Keratinocyte (primary cell): ENCODE results near the gene SPAG16. TPM values are rescaled to one million over a fixed set of nuclear protein-coding genes. Genes with fewer than 3 reads are reported as not detected.
"Not testable (repeated sequence)": the region's sequence is repeated elsewhere in the genome, so short reads cannot be mapped to it uniquely, and the experiment has no call there.

ENCODE experiments used
- DNase-seq: peaks from one replicate; pipeline ENCODE4 v3.0.0-alpha.2; 2011; ENCODE audit warnings: low read depth, missing footprints, low spot score
- FAIRE-seq: peaks from 2 replicates; lab custom pipeline; 2011; peaks lifted over from hg19 to GRCh38; lab: Jason Lieb, UNC
- H2AFZ ChIP-seq: 2 replicates; pipeline ENCODE4 v1.6.0; 2012; ENCODE audit warnings: low read length, control low read depth, inconsistent platforms; ENCODE audit not compliant: control insufficient read depth
- H3K27ac ChIP-seq: 2 replicates; pipeline ENCODE4 v1.5.1; 2011; ENCODE audit warnings: low read length; ENCODE audit not compliant: control insufficient read depth, insufficient read depth
- H3K27me3 ChIP-seq: 3 replicates; pipeline ENCODE4 v1.6.0; 2011; ENCODE audit warnings: low read length; ENCODE audit not compliant: control insufficient read depth, insufficient read depth; ENCODE audit errors: extremely low read depth
- H3K36me3 ChIP-seq, 2 experiments: 2 replicates in 1 of 2; 3 replicates in 1 of 2; pipeline ENCODE4 v1.5.1; 2011; ENCODE audit warnings: low read length in 2 of 2, mild to moderate bottlenecking in 1 of 2; ENCODE audit not compliant: control insufficient read depth in 2 of 2, insufficient read depth in 2 of 2; ENCODE audit errors: extremely low read depth in 1 of 2
- H3K4me1 ChIP-seq: 3 replicates; pipeline ENCODE4 v1.5.1; 2011; ENCODE audit warnings: low read length; ENCODE audit not compliant: control insufficient read depth, insufficient read depth; ENCODE audit errors: extremely low read depth
- H3K4me2 ChIP-seq: 3 replicates; pipeline ENCODE4 v1.6.0; 2011; ENCODE audit warnings: low read depth, low read length; ENCODE audit not compliant: control insufficient read depth, insufficient read depth; ENCODE audit errors: extremely low read depth
- H3K4me3 ChIP-seq, 3 experiments: fragments of 200-600 bp in 1 of 3; sonication (generic) in 1 of 3; 2 replicates in 2 of 3; 3 replicates in 1 of 3; pipeline ENCODE4 v1.5.1; 2011 to 2016; ENCODE audit warnings: low read length in 3 of 3, mild to moderate bottlenecking in 3 of 3, control low read depth in 2 of 3, inconsistent platforms in 1 of 3, low read depth in 1 of 3, mixed read lengths in 1 of 3, mixed run types in 1 of 3, moderate library complexity in 1 of 3; ENCODE audit not compliant: control insufficient read depth in 2 of 3, insufficient read depth in 2 of 3; ENCODE audit errors: extremely low read depth in 1 of 3
- H3K79me2 ChIP-seq: 2 replicates; pipeline ENCODE4 v1.6.0; 2012; ENCODE audit warnings: low read length; ENCODE audit not compliant: control insufficient read depth, insufficient read depth
- H3K9ac ChIP-seq: 3 replicates; pipeline ENCODE4 v1.6.0; 2011; ENCODE audit warnings: low read length; ENCODE audit not compliant: control insufficient read depth, insufficient read depth; ENCODE audit errors: extremely low read depth
- H3K9me1 ChIP-seq: 3 replicates; pipeline ENCODE4 v1.6.0; 2011; ENCODE audit warnings: low read length; ENCODE audit not compliant: control insufficient read depth, insufficient read depth; ENCODE audit errors: extremely low read depth
- H3K9me3 ChIP-seq: 2 replicates; pipeline ENCODE4 v1.5.1; 2012; ENCODE audit warnings: low read depth, low read length; ENCODE audit not compliant: control insufficient read depth
- H4K20me1 ChIP-seq: 3 replicates; pipeline ENCODE4 v1.6.0; 2011; ENCODE audit warnings: low read length; ENCODE audit not compliant: control insufficient read depth, insufficient read depth; ENCODE audit errors: extremely low read depth
- EZH2 ChIP-seq: IDR thresholded peaks from one replicate; pipeline ENCODE4 v1.6.1; 2012; ENCODE audit warnings: inconsistent platforms, mild to moderate bottlenecking, low read length, moderate library complexity
- dilution Hi-C: fragments of 300-500 bp; cut with MboI; formaldehyde crosslinking; loops from one replicate; pipeline ENCODE4 v1.7.0; 2020; ENCODE audit warnings: low sequenced_read_pairs; ENCODE audit not compliant: extremely low pct_ligation_motif_present
- polyA plus RNA-seq, 5 experiments: library from polyadenylated mRNA; depleted of rRNA in 3 of 5; stranded (reverse) in 3 of 5; stranded (forward) in 1 of 5; unstranded in 1 of 5; fragments of >200 nt; gene quantifications; 1 replicate in 1 of 5; 2 replicates in 3 of 5; 3 replicates in 1 of 5; pipeline versions ENCODE4 v1.2.1 to v1.2.3, GENCODE V29; 2011 to 2012; ENCODE audit warnings: missing spikeins in 2 of 5, low read depth in 1 of 5, low replicate concordance in 1 of 5
- TF ChIP-seq, protein P1 (sequence below), 3 experiments: IDR thresholded peaks in 1 of 3; conservative IDR thresholded peaks in 1 of 3; optimal IDR thresholded peaks in 1 of 3; 2 replicates in 2 of 3; 3 replicates in 1 of 3; pipeline versions ENCODE3 to v1.5.1; 2011; ENCODE audit warnings: low read length in 3 of 3, mild to moderate bottlenecking in 3 of 3, moderate library complexity in 2 of 3, control low read depth in 1 of 3, inconsistent platforms in 1 of 3; ENCODE audit not compliant: insufficient read depth in 2 of 3; ENCODE audit errors: extremely low read depth in 1 of 3

Gene SPAG16
- polyA plus RNA-seq, 1 donor (not counting 4 experiments of a cell fraction or from before 2014, with no cell fraction given) = 19.6 TPM

DNA sequence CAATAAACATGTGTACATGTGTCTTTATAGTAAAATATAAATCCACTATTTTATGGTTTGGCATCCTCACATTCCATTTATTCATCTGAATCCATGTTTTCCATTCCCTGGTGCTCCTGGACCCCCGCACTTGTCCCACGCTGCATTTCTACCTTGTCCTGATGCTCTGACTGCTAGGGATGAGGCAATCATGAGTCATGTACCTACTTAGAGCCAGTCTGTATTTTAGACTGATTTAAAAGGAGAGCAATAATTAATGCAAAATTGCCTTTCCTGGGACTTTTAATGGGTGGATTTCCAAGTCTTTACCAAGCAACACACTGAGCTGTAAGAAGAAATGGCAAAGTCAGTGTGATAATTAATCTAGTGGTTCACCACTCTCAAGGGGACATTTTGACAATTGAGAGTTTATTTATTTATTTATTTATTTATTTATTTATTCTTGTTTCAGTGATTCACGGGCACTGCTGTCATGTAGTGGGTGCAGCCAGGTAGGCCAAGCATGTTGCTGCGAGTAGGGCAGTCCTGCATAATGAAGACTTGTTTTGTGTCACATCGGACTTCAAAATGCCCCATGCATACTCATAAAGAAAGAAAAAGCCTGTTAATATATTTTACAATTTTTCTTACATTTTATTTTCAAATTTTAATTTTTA lies 707.3 kb downstream of the SPAG16 start:
- H3K4me3 ChIP-seq = no peak overlapping the region
- H3K36me3 ChIP-seq = no peaks in the 10 kb centered on the region
- H3K9me3 ChIP-seq = no peaks in the 10 kb centered on the region
- dilution Hi-C loops = no loop called here
- H3K4me2 ChIP-seq = no peak overlapping the region
- FAIRE-seq = no peak
- H4K20me1 ChIP-seq = no peaks in the 10 kb centered on the region
- no peak for DNase-seq
- H3K4me1 ChIP-seq = peaks cover 17% of the 10 kb centered on the region
- no peaks in the 10 kb centered on the region for H3K9me1 ChIP-seq
- H3K9ac ChIP-seq = no peak overlapping the region
- no peak overlapping the region for H2AFZ ChIP-seq
- H3K27me3 ChIP-seq = no peaks in the 10 kb centered on the region
- no peaks in the 10 kb centered on the region for H3K79me2 ChIP-seq
- H3K27ac ChIP-seq = no peak overlapping the region
- TF ChIP-seq, protein P1, sequence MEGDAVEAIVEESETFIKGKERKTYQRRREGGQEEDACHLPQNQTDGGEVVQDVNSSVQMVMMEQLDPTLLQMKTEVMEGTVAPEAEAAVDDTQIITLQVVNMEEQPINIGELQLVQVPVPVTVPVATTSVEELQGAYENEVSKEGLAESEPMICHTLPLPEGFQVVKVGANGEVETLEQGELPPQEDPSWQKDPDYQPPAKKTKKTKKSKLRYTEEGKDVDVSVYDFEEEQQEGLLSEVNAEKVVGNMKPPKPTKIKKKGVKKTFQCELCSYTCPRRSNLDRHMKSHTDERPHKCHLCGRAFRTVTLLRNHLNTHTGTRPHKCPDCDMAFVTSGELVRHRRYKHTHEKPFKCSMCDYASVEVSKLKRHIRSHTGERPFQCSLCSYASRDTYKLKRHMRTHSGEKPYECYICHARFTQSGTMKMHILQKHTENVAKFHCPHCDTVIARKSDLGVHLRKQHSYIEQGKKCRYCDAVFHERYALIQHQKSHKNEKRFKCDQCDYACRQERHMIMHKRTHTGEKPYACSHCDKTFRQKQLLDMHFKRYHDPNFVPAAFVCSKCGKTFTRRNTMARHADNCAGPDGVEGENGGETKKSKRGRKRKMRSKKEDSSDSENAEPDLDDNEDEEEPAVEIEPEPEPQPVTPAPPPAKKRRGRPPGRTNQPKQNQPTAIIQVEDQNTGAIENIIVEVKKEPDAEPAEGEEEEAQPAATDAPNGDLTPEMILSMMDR (optimal IDR thresholded peaks at IDR 0.05 in 1 of 3, IDR thresholded peaks at IDR 0.05 in 1 of 3, conservative IDR thresholded peaks at IDR 0.05 in 1 of 3; ENCODE audit: extremely low read depth in 1 of 3, insufficient read depth in 2 of 3, low read length in 3 of 3) = no peak
- no peak for TF ChIP-seq EZH2

DNA sequence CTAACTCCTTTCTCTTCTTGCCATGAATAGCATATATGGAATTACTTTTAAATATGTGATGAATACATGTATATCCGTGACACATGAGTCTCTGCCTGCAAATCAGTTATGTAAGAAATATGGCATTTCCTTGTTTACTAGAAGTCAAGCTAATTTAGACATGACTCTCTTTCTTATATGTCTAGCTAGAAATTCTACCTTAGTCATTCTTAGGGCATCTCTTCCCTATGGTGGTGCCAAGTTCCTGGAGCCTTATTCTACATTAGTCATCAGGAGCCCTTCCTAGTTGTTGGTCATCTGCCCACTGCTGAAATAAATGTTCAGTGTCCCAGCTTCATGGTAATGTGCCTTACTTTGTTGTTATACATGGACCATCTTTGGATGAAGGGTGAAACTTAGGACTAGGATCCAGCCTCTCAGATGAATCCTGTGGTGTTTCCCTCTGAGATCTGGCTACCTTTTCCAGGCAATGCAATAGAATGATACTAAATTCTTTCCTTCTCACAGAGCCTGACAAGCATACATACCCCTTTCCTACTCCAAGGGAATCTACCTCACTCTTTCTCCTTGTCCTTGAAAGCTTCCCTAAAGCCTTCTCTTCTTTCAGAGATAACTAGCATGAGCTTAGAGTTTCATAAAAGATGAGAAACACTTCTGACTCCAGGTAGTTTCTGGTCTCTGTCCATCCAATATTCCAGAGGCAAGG lies 711.3 kb downstream of the SPAG16 start:
- peak overlapping the region; percentile 42 for H3K27ac ChIP-seq
- H3K4me1 ChIP-seq = peaks cover 17% of the 10 kb centered on the region
- H3K4me2 ChIP-seq = peak overlapping the region; percentile 72
- no peak overlapping the region for H3K9ac ChIP-seq
- H3K27me3 ChIP-seq = no peaks in the 10 kb centered on the region
- peak; percentile 96 for FAIRE-seq
- no peak overlapping the region for H3K4me3 ChIP-seq
- H3K9me3 ChIP-seq = no peaks in the 10 kb centered on the region
- H3K36me3 ChIP-seq = no peaks in the 10 kb centered on the region
- DNase-seq = peak; percentile 62
- no peaks in the 10 kb centered on the region for H3K9me1 ChIP-seq
- no peaks in the 10 kb centered on the region for H4K20me1 ChIP-seq
- TF ChIP-seq, protein P1 (optimal IDR thresholded peaks at IDR 0.05 in 1 of 3, IDR thresholded peaks at IDR 0.05 in 1 of 3, conservative IDR thresholded peaks at IDR 0.05 in 1 of 3; ENCODE audit: extremely low read depth in 1 of 3, insufficient read depth in 2 of 3, low read length in 3 of 3) = no peak
- H2AFZ ChIP-seq = peak overlapping the region; percentile 54
- H3K79me2 ChIP-seq = no peaks in the 10 kb centered on the region
- dilution Hi-C loops = no loop called here

DNA sequence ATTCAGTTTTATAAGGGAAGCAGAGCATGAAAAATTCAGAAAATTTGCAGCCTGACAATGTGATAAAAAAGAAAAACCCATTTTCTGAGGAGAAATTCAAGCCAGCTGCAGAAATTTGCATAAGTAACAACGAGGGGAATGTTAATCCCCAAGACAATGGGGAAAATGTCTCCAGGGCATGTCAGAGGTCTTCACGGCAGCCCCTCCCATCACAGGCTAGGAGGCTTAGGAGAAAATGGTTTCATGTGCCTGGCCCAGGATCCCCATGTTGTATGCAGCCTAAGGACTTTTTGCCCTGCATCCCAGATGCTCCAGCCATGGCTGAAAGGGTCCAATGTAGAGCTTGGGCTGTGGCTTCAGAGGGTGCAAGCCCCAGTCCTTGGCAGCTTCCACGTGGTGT lies 714.7 kb downstream of the SPAG16 start:
- H2AFZ ChIP-seq, H3K4me2 ChIP-seq, H3K9me1 ChIP-seq, H3K9ac ChIP-seq, H3K4me3 ChIP-seq, DNase-seq, dilution Hi-C loops, H3K79me2 ChIP-seq, FAIRE-seq, H3K27me3 ChIP-seq, H3K36me3 ChIP-seq, H3K9me3 ChIP-seq, H4K20me1 ChIP-seq, H3K27ac ChIP-seq: not testable (repeated sequence)
- peaks cover 14% of the 10 kb centered on the region for H3K4me1 ChIP-seq
